ENCODE data around the gene TPPP2. TPM values are rescaled to one million over a fixed set of nuclear protein-coding genes. Genes with fewer than 3 reads are reported as not detected.

TPPP2 gene
- total RNA-seq, 6 donors from 2014 or later: not detected

DNA sequence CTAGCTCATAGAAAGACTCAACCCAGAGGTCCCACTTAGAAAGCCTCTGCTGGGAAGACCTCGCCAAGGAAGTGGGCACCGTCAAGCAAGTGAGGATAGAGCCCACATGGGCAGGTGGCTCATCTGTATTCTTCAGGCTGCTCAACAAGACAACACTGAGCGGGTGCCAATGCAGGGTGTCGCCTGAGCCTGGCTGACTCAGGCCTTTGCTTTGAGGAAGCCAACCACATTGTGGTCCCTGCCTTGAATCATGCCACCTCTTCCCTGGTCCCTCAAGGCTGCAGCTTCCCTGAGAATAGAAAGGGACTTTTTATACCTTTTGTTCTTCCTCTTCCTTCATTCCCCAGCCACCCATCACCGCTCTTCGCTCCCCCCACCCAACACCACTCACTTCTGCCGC, 6.7 kb downstream of the TPPP2 start:
- Histone ChIP-seq H3K27ac (peak overlapping the region in 1 of 4 donors; percentile 4), H3K4me1 (peaks cover 15 to 20% (median 17%) of the 10 kb centered on the region in 4 donors), H3K9me3 (no peaks in the 10 kb centered on the region), H3K36me3 (no peaks in the 10 kb centered on the region), H3K27me3 (no peaks in the 10 kb centered on the region), H3K4me3 (no peak overlapping the region)
- TF ChIP-seq, protein P1, sequence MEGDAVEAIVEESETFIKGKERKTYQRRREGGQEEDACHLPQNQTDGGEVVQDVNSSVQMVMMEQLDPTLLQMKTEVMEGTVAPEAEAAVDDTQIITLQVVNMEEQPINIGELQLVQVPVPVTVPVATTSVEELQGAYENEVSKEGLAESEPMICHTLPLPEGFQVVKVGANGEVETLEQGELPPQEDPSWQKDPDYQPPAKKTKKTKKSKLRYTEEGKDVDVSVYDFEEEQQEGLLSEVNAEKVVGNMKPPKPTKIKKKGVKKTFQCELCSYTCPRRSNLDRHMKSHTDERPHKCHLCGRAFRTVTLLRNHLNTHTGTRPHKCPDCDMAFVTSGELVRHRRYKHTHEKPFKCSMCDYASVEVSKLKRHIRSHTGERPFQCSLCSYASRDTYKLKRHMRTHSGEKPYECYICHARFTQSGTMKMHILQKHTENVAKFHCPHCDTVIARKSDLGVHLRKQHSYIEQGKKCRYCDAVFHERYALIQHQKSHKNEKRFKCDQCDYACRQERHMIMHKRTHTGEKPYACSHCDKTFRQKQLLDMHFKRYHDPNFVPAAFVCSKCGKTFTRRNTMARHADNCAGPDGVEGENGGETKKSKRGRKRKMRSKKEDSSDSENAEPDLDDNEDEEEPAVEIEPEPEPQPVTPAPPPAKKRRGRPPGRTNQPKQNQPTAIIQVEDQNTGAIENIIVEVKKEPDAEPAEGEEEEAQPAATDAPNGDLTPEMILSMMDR (IDR thresholded peaks at IDR 0.05): no peak
- TF ChIP-seq POLR2A (IDR thresholded peaks at IDR 0.05) (no peak), EP300 (IDR thresholded peaks at IDR 0.05) (no peak), POLR2AphosphoS5 (IDR thresholded peaks at IDR 0.05) (no peak)
- WGBS, 2 donors: 89 to 91% methylated on average over 7 of the region's 7 CpGs
- ATAC-seq (ENCODE audit: low FRiP score in 2 of 2) (no peak), DNase-seq (no peak)

DNA sequence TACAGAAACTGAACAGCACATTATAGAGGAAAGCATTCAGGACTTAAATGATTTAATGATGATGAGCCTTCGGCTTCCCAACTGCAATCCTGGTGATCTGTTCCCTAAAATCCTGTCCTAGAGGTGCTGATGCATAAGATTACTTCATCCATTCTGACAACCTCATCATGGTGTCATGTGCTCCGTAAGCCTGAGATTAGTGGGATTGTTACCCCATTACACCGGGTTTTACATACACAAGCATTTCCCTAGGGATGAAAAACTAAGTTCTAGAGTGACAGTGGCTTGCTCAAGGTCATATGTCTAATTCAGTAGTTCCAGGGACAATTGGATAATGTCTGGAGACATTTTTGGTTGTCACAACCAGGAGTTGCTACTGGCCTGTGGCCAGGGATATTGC, 7.1 kb downstream of the TPPP2 start:
- DNase-seq: no peak
- TF ChIP-seq POLR2AphosphoS5 (IDR thresholded peaks at IDR 0.05) (no peak), EP300 (IDR thresholded peaks at IDR 0.05) (no peak), POLR2A (IDR thresholded peaks at IDR 0.05) (no peak)
- TF ChIP-seq, protein P1 (IDR thresholded peaks at IDR 0.05): no peak
- Histone ChIP-seq H3K27me3 (no peaks in the 10 kb centered on the region), H3K27ac (peak overlapping the region in 1 of 4 donors; percentile 80), H3K4me3 (no peak overlapping the region), H3K4me1 (peaks cover 15 to 20% (median 17%) of the 10 kb centered on the region in 4 donors), H3K36me3 (no peaks in the 10 kb centered on the region), H3K9me3 (no peaks in the 10 kb centered on the region)
- ATAC-seq (ENCODE audit: low FRiP score in 2 of 2): no peak
- 68 to 84% methylated on average over 3 of the region's 3 CpGs for WGBS, 2 donors

DNA sequence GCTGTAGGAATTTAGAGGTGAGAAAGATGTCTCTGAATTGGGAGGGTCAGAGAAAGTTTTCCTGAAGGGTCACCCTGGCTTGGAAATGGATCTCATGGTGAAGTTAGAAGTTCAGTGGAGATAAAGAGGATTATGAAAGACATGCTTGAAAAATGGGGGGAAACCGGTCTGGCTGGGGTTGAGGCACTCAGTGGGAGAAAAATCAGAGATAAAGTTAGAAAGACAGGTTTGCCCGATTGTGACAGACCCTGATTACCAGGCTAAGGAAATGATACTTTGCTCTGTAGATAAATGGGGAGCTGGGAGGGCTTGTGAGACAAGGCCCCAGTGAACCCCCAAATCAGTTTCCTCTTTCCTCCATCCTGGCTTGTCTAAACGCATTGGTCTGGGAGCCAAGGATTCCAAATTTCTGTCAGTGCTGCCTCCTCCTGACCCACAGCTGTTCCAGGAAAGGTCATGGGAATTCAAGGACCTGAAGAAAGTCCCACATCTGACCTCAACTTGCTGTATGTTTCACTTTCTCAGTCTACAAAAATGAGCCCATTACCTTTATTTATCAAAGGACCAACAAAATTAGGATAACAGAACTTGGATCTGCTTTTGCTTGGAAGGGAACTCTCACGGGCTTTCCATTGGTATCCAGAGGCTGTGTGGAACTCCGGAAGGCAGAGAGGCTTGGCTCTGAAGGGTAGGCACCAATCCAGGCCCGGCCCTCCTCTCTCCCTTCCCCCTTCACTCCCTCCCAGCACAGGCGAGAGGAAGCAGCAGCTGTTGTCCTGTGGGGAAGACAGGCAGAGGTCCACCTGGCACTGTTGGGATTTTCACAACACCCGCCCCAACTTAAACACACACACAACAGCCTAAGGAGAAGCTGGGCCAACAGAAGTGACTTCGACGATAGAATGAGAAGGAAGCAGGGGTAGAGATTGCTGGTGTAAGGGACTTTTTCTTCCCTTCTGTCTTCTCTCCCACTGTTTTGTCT, 8.7 kb downstream of the TPPP2 start:
- no peaks in the 10 kb centered on the region for H3K27me3 ChIP-seq
- H3K4me3 ChIP-seq: no peak overlapping the region
- H3K4me1 ChIP-seq: peaks cover 26 to 31% (median 28%) of the 10 kb centered on the region in 4 donors
- H3K36me3 ChIP-seq: no peaks in the 10 kb centered on the region
- TF ChIP-seq POLR2AphosphoS5 (IDR thresholded peaks at IDR 0.05) (peak in 1 of 2 donors; percentile 65), EP300 (IDR thresholded peaks at IDR 0.05) (peak in 1 of 4 donors; percentile 52), POLR2A (IDR thresholded peaks at IDR 0.05) (no peak)
- TF ChIP-seq, protein P1 (IDR thresholded peaks at IDR 0.05): no peak
- WGBS, 2 donors: 32 to 44% methylated on average over 10 of the region's 10 CpGs
- peak in 1 of 2 donors; percentile 59 for DNase-seq
- H3K9me3 ChIP-seq: no peaks in the 10 kb centered on the region
- peak overlapping the region; percentile 25 to 80 (median 66) for H3K27ac ChIP-seq
- peak; percentile 79 to 86 for ATAC-seq (ENCODE audit: low FRiP score in 2 of 2)

DNA sequence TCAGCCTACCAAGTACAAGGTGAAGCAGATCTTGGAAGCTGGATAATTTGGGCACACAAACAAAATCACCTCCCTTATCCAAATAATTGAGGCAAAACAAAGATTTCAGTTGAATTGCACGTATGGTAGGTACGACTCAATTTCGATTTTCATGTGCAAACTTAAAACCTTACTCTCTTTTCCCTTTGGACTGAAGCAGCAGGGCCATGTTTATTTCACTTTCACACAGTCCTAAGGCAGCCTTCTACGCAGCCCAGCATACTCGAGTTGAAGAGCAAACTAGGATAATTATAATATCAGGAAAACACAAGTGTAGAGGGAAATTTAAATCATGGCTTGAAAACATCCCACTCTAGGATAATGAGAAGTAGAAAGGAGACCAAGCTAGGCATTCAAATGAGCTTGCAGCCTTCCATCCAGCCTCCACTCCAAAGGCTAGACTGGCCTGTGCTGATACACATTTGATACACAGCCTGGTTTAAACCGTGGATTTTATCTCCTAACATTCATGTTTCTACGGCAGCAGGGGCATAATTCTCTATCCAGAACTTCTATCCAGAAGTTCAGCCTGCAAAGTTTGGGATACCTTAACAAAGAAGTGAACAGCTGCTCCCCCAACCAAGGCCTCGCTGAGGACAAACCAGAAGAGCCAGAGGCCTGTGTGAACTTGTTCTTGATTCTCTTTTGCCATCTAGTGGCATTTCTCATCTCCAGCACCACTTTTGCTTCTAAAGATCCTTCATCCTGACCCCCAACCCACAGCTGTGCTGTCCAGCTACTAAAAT, 9.8 kb downstream of the TPPP2 start:
- DNase-seq: peak in 1 of 2 donors; percentile 36
- Histone ChIP-seq H3K9me3 (no peaks in the 10 kb centered on the region), H3K27me3 (no peaks in the 10 kb centered on the region), H3K27ac (peak overlapping the region; percentile 25 to 80 (median 66)), H3K36me3 (no peaks in the 10 kb centered on the region), H3K4me1 (peaks cover 32 to 41% (median 34%) of the 10 kb centered on the region in 4 donors), H3K4me3 (no peak overlapping the region)
- no peak for TF ChIP-seq EP300 (IDR thresholded peaks at IDR 0.05)
- TF ChIP-seq POLR2A (IDR thresholded peaks at IDR 0.05): no peak
- TF ChIP-seq POLR2AphosphoS5 (IDR thresholded peaks at IDR 0.05): no peak
- TF ChIP-seq, protein P1 (IDR thresholded peaks at IDR 0.05): peak in 5 of 6 experiments; percentile 37 to 63 (median 52)
- peak in 1 of 2 donors; percentile 79 for ATAC-seq (ENCODE audit: low FRiP score in 2 of 2)
- 43% methylated on average over 8 of the region's 8 CpGs for WGBS, 2 donors
